GM21723 (cell line): ENCODE results near the gene LRSAM1.
"Not testable (repeated sequence)": the region's sequence is repeated elsewhere in the genome, so short reads cannot be mapped to it uniquely, and the experiment has no call there.

Experiments
- ATAC-seq: cut with Tn5 transposase; IDR thresholded peaks from one replicate; pipeline ENCODE4 v1.9.1; 2021; ENCODE audit warnings: mild to moderate bottlenecking, moderate library complexity; ENCODE audit not compliant: unreplicated experiment

Gene LRSAM1

GRCh38 chr9:127455324-127455992 lies 4.1 kb downstream of the LRSAM1 start:
- no peak for ATAC-seq

- ATAC-seq: no peak
Measured at GRCh38 chr9:127457191-127457878, 6.0 kb downstream of the LRSAM1 start.

- ATAC-seq: no peak
Measured at GRCh38 chr9:127458921-127459320, 7.6 kb downstream of the LRSAM1 start.

GRCh38 chr9:127463382-127463781 lies 12.1 kb downstream of the LRSAM1 start:
- no peak for ATAC-seq

- no peak for ATAC-seq
Measured at GRCh38 chr9:127463911-127464310, 12.6 kb downstream of the LRSAM1 start.

- ATAC-seq: not testable (repeated sequence)
Measured at GRCh38 chr9:127466407-127466917, 15.2 kb downstream of the LRSAM1 start.

- ATAC-seq: no peak
Measured at GRCh38 chr9:127467621-127468020, 16.3 kb downstream of the LRSAM1 start.

GRCh38 chr9:127470662-127471061 lies 19.4 kb downstream of the LRSAM1 start:
- no peak for ATAC-seq

GRCh38 chr9:127473501-127473900 lies 22.2 kb downstream of the LRSAM1 start:
- ATAC-seq: no peak

- no peak for ATAC-seq
Measured at GRCh38 chr9:127473932-127474331, 22.6 kb downstream of the LRSAM1 start.

- ATAC-seq: no peak
Measured at GRCh38 chr9:127474592-127474991, 23.3 kb downstream of the LRSAM1 start.

GRCh38 chr9:127479507-127480081 lies 28.3 kb downstream of the LRSAM1 start:
- ATAC-seq: no peak

GRCh38 chr9:127482662-127483061 lies 31.4 kb downstream of the LRSAM1 start:
- ATAC-seq: no peak

GRCh38 chr9:127485995-127486394 lies 34.7 kb downstream of the LRSAM1 start:
- ATAC-seq: no peak

- ATAC-seq: no peak
Measured at GRCh38 chr9:127488946-127489345, 37.6 kb downstream of the LRSAM1 start.

- ATAC-seq: no peak
Measured at GRCh38 chr9:127489471-127490115, 38.3 kb downstream of the LRSAM1 start.

GRCh38 chr9:127490535-127491230 lies 39.4 kb downstream of the LRSAM1 start:
- no peak for ATAC-seq

- ATAC-seq: no peak
Measured at GRCh38 chr9:127491516-127491915, 40.2 kb downstream of the LRSAM1 start.

GRCh38 chr9:127492616-127493015 lies 41.3 kb downstream of the LRSAM1 start:
- no peak for ATAC-seq

GRCh38 chr9:127493592-127494303 lies 42.4 kb downstream of the LRSAM1 start:
- ATAC-seq: no peak
